ENCODE results near the gene MESP1.

- TF ChIP-seq GATA2 (IDR thresholded peaks at IDR 0.05; ENCODE audit: low read depth, low read length) (no peak), GATA3 (IDR thresholded peaks at IDR 0.05; ENCODE audit: low read depth, low read length) (no peak)
Observed at GRCh38 chr15:89740137-89740536, 10.9 kb downstream of the MESP1 start.
